ENCODE data around the gene FOXK1.

FOXK1 gene

GRCh38 chr7:4814433-4814832 lies 132.3 kb downstream of the FOXK1 start:
- in situ Hi-C loops (cut with HindIII; ENCODE audit: low sequenced_read_pairs): no loop called here

- in situ Hi-C loops (cut with HindIII; ENCODE audit: low sequenced_read_pairs): no loop called here
Observed at GRCh38 chr7:4815121-4815520, 133.0 kb downstream of the FOXK1 start.

- in situ Hi-C loops (cut with HindIII; ENCODE audit: low sequenced_read_pairs): no loop called here
Observed at GRCh38 chr7:4815609-4816418, 133.7 kb downstream of the FOXK1 start.

GRCh38 chr7:4816419-4817080 lies 134.5 kb downstream of the FOXK1 start:
- in situ Hi-C loops (cut with HindIII; ENCODE audit: low sequenced_read_pairs): no loop called here

- in situ Hi-C loops (cut with HindIII; ENCODE audit: low sequenced_read_pairs): no loop called here
Observed at GRCh38 chr7:4817178-4817901, 135.2 kb downstream of the FOXK1 start.

GRCh38 chr7:4818000-4818794 lies 136.1 kb downstream of the FOXK1 start:
- in situ Hi-C loops (cut with HindIII; ENCODE audit: low sequenced_read_pairs): no loop called here

GRCh38 chr7:4819560-4820404 lies 137.7 kb downstream of the FOXK1 start:
- in situ Hi-C loops (cut with HindIII; ENCODE audit: low sequenced_read_pairs): no loop called here

- in situ Hi-C loops (cut with HindIII; ENCODE audit: low sequenced_read_pairs): no loop called here
Observed at GRCh38 chr7:4820405-4820966, 138.4 kb downstream of the FOXK1 start.
